RKO (cell line): Measurements from ENCODE around the gene DLEU7.

Experiments
- DNase-seq: peaks from one replicate; pipeline ENCODE4 v3.0.0-alpha.2; 2016; ENCODE audit warnings: low spot score

Gene DLEU7

DNA sequence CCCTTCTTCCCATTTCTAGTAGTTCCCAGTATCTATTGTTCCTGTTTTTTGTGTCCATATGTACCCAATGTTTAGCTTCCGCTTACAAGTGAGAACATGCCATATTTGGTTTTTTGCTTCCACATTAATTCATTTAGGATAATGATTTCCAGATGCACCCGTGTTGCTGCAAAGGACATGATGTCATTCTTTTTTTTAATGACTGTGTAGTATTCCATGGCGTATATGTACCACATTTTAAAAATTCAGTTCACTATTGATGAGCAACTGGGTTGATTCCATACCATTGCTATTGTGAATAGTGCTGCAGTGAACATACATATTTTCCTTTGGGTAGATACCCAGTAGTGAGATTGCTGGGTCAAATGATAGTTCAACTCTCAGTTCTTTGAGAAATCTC lies 50.5 kb downstream of the DLEU7 start:
- DNase-seq: no peak

DNA sequence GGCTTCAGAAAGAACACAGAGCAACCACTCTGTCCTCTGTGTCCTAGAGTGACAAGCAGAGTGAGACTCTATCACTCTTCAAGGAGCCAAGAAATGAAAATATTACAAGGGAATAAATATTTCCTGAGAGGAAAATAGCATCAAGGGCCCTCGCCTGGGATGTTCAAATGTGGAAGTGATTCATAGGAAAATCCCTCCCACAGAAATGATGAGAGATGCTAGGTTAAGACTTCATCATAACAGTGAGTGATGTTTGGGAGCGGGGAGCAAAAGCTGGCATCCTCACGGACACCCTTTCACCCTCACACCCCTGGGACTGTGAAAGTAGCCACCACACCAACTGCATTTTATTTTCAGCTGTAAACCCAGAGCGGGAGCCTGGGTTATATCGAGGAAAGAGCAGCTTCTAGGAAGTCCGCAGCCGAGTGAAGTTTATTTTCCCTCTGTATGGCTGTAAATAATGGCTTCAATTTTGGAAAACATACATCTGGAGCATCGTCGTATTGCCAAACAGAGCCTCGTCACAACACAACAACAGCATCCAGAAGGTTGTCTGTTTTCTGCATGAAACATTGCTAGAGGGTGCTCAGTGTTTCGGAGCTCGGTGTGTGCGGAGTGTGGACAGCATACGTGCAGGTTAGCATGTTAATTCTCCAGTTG lies 54.8 kb downstream of the DLEU7 start:
- DNase-seq: no peak

DNA sequence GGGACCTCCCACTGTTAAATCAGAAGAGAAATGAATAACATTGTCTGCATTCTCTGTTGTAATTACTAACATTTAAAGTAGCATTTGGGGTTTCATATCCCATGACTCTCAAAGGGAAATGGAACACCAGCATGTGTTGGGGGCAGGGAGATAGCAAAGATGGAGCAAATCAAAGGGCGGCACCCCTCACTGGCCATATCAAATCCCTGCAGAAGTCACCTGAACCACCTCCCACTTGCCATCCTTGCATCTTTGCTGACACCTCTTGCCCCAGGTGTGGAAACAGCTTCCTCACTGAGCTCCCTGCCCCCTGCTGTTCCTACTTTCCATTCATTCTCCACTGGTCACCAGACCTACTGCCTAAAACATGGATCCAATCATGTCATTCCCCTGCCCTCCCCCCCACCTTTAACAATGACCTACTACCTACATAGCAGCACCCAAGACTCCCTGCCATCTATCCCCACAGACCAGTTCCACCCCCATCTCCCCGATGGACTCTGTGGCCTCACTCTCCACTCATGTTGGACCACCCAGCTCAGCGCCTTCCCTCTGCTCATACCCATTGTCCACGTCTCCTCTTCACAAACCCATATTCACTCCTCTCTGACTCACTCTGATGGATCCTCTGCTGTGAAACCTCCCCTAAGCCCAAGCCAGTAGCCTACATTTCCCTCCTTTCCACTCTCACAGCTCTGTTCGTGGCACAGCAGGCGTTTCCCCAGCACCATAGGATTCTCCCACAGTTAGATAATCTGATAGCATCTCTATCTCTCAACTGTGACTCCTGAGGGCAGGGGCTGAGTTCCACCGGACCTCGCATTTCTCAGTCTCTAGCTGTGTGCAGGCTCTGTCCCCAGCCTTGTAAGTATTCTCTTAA lies 55.9 kb downstream of the DLEU7 start:
- DNase-seq: no peak

DNA sequence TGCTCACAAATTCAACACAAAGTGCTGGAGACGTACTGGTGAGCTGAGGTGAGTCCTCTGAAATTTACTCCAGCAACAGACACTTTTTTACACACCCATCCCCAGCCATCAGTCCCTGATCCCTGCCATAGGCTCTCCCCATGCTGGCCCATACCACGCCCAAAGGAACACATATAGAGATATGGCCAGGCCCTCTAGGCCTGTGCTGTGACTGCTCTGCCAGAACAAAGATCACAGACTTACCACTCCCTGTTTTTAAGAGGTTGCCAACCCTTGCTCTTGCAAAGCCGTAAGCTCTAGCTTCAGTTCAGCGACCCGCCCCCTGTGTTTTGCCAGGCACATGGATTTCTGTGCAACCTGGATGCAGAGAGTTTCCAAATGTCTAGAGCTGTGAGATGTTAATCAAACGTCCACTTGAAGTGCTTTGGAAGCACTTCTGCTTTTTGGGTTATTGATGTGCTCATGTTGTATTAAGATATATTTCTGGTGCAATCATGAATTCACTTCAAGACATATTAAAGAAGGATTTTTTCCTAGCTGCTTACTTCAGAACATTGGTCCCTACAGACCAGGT lies 59.7 kb downstream of the DLEU7 start:
- no peak for DNase-seq

DNA sequence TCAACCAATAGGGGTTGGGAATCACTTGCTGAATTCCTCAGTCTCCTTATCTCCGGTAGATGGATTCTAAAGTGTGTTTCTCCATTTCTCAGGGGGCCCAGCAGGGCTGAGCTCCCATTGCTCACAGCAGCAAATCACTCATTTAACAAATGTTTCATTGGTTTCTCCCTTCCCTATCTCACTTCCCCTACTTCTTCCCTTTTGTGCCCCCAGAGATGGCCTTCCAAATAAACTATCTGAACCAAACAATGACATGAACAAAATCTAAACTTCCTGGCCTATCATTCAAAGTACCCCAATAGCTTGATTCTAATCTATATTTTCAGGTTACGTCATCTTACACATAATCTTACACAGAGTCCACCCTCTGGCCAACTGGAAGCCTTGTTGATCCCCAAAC lies 60.4 kb downstream of the DLEU7 start:
- DNase-seq: no peak

DNA sequence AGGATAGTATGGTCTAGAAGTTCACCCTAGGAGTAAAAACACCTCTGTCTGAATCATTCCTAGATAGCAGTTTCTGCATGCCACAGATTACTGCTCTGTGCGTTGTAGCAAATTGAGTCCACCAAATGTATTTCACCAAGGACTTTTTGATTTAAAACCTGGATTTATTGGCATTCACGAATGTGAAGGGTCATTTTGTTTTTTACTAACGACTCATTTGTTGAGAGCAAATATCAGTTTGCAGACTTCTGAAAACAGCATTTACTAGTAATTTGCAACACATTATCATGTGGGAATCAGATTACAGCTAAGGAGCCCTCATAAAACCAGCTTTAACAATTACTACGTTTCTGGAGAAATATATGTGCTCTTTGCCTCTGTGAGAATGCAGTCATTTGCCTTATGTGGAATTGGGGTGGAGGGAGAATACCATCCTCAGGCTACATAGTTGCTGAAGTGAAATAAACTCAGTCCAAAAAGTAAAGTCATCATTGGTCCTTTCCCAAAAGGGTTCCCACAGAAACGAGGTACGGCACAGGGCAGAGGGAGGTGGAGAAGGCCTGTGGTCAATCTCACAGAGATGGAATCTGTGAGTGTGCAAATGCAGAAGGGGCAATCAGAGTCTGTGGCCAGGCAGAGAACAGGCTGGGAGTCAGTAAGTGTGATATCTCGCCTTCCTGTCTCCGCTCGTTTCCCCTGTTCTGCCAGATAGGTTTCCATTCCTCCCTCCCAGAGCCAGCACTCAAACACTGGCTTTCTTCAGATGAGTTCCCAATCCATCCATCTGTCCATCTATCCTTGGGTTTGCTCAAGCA lies 63.1 kb downstream of the DLEU7 start:
- DNase-seq: no peak

DNA sequence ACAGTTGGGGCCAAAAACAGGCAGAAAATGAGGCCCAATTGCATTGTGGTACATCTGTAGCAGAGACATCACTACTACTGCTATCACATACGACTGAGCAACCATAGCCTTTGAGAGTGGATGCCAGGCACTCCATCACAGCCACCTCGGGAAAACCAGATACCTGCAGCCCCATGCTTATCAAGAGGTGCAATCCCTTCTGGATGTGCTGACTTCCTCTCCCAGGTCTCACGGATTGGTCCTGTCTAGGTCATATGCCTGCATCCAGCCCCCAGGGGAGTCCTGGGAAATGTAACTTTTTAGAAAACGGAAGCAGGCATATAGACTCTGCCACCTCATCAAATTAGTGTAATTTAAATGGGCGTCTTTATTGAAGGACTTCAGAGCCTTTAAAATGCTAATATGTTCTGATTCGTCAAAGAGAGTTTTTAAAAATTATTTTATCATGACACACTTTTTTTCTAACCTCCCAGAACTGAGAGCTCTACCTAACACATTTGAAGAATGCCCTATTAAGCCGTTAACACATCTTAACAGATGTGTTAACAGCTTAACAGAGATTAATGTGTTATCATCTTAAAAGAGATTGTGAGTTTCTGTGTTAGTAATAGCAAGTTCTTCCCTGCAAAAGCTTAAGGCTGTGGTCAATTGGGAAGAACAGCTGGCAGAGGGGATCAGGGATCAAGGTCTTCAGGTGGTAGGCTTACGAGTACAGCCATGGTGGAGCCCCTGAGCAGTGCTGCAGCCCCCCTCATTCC lies 63.9 kb downstream of the DLEU7 start:
- no peak for DNase-seq
